GM12874 (cell line): ENCODE measurements around the gene SNTG2.

Experiments used
- CTCF ChIP-seq: IDR thresholded peaks from 2 replicates; pipeline ENCODE4 v1.5.1; 2011; ENCODE audit warnings: low read depth, mild to moderate bottlenecking, control low read depth, low read length, moderate library complexity; ENCODE audit not compliant: insufficient read depth

SNTG2 gene

GRCh38 chr2:1208522-1208921 is 257.9 kb downstream of the SNTG2 start:
- no peak for TF ChIP-seq CTCF

GRCh38 chr2:1209246-1209645 is 258.6 kb downstream of the SNTG2 start:
- TF ChIP-seq CTCF = no peak

- TF ChIP-seq CTCF = no peak
Measured at GRCh38 chr2:1209761-1210160, 259.1 kb downstream of the SNTG2 start.

GRCh38 chr2:1210352-1210751 is 259.7 kb downstream of the SNTG2 start:
- no peak for TF ChIP-seq CTCF

GRCh38 chr2:1219901-1220573 is 269.4 kb downstream of the SNTG2 start:
- TF ChIP-seq CTCF = no peak

GRCh38 chr2:1222056-1222455 is 271.4 kb downstream of the SNTG2 start:
- no peak for TF ChIP-seq CTCF

- TF ChIP-seq CTCF = no peak
Measured at GRCh38 chr2:1223791-1224190, 273.1 kb downstream of the SNTG2 start.

- TF ChIP-seq CTCF = no peak
Measured at GRCh38 chr2:1224901-1225300, 274.3 kb downstream of the SNTG2 start.
